Muscle of leg (tissue), 11 donors: ENCODE results near the gene SIGLEC1. TPM values are rescaled to one million over a fixed set of nuclear protein-coding genes. Genes with fewer than 3 reads are reported as not detected.

Source experiments
- DNase-seq: peaks from one replicate; pipeline ENCODE4 v3.0.0; 2013
- H3K27ac ChIP-seq: one replicate; pipeline ENCODE4 v1.5.1; 2013; ENCODE audit warnings: mild to moderate bottlenecking, low read length, control low read depth
- H3K27me3 ChIP-seq: one replicate; pipeline ENCODE4 v1.6.1; 2013; ENCODE audit warnings: low read length; ENCODE audit not compliant: control insufficient read depth, insufficient read depth
- H3K36me3 ChIP-seq: one replicate; pipeline ENCODE4 v1.6.1; 2013; ENCODE audit warnings: low read length; ENCODE audit not compliant: control insufficient read depth, insufficient read depth
- H3K4me1 ChIP-seq: one replicate; pipeline ENCODE4 v1.6.1; 2013; ENCODE audit warnings: low read length; ENCODE audit not compliant: control insufficient read depth, insufficient read depth
- H3K4me3 ChIP-seq: one replicate; pipeline ENCODE4 v1.5.1; 2013; ENCODE audit warnings: low read length, control low read depth
- H3K9me3 ChIP-seq: replicated peaks from 2 replicates; pipeline ENCODE4 v1.6.1; 2013; ENCODE audit warnings: low read depth, low read length; ENCODE audit not compliant: control insufficient read depth
- WGBS: methylation state at CpG from one replicate; pipeline ENCODE4 v1.1.5; 2013; ENCODE audit warnings: missing lambda C conversion rate; ENCODE audit not compliant: insufficient coverage; 5-methylcytosine and 5-hydroxymethylcytosine counted together
- polyA plus RNA-seq, 8 donors: library from polyadenylated mRNA; unstranded; fragments of 120-200 nt; gene quantifications; one replicate each; pipeline versions ENCODE4 v1.2.1 to v1.2.3, GENCODE V29; 2013; ENCODE audit warnings: inconsistent platforms in 1 of 8, low replicate concordance in 1 of 8; ENCODE audit not compliant: insufficient read length in 8 of 8, insufficient read depth in 1 of 8
- total RNA-seq: library from RNA; stranded (reverse); fragments of 120-200 nt; gene quantifications from one replicate; pipeline ENCODE4 v1.2.4, GENCODE V29; 2013

The SIGLEC1 gene
- total and polyA plus RNA-seq, 9 donors, result 2.1 to 6.2 (median 3.7) TPM

DNA sequence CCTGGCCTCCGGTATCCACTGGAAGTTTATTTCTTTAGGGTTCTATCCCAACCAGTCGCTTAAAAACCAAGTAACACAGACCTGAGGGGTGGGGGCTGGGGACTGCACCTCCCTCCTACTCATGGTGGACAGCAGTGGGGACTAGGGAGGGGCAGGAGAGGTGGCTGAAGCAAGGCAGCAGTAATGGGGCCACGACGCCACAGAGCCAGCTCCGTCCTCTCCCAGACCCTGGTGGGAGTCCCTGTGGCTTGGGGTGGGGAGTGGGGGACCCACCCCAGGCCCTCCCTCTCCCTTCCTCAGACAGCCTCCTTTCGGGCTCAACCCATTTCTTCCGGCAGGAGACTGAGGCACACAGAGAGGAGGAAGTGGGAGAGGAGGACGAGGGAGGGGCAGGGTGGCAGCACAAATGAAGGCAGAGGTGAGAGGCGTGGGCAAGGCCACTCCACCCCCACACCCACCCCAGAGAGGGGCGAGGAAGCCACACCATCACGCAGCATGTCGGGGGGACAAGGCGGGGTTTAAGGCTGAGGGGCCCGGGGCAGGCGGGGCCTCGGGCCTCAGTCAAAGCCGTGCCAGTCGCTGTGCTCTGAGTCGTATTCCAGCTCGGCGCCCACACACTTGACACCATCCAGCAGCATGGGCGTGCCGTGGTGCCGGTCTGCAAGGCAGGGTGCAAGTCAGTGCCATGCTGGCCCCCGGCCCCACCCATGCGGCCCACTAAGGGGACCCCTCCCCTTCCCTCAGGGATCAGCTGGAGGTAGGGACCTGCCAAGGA, 41.3 kb upstream of the SIGLEC1 start:
- 76% methylated on average over 13 of the region's 26 CpGs for WGBS
- Histone ChIP-seq H3K36me3 (peaks cover 49% of the 10 kb centered on the region), H3K4me1 (peaks cover 3% of the 10 kb centered on the region), H3K27ac (no peak overlapping the region), H3K4me3 (no peak overlapping the region), H3K9me3 (no peaks in the 10 kb centered on the region), H3K27me3 (peaks cover 9% of the 10 kb centered on the region)
- peak; percentile 36 for DNase-seq

GRCh38 chr20:3753098-3753497, 40.7 kb upstream of the SIGLEC1 start:
- 33% methylated on average over 2 of the region's 4 CpGs for WGBS
- Histone ChIP-seq H3K9me3 (no peaks in the 10 kb centered on the region), H3K27ac (no peak overlapping the region), H3K4me3 (no peak overlapping the region), H3K36me3 (peaks cover 51% of the 10 kb centered on the region), H3K4me1 (peaks cover 3% of the 10 kb centered on the region), H3K27me3 (peaks cover 9% of the 10 kb centered on the region)
- peak; percentile 85 for DNase-seq

- DNase-seq, result no peak
- Histone ChIP-seq H3K9me3 (no peaks in the 10 kb centered on the region), H3K27me3 (peaks cover 9% of the 10 kb centered on the region), H3K4me3 (no peak overlapping the region), H3K36me3 (peaks cover 55% of the 10 kb centered on the region), H3K4me1 (peaks cover 3% of the 10 kb centered on the region), H3K27ac (no peak overlapping the region)
- WGBS, result 60% methylated on average over 13 of the region's 13 CpGs
These were observed 40.0 kb upstream of the SIGLEC1 start for GRCh38 chr20:3752386-3752759.

DNA sequence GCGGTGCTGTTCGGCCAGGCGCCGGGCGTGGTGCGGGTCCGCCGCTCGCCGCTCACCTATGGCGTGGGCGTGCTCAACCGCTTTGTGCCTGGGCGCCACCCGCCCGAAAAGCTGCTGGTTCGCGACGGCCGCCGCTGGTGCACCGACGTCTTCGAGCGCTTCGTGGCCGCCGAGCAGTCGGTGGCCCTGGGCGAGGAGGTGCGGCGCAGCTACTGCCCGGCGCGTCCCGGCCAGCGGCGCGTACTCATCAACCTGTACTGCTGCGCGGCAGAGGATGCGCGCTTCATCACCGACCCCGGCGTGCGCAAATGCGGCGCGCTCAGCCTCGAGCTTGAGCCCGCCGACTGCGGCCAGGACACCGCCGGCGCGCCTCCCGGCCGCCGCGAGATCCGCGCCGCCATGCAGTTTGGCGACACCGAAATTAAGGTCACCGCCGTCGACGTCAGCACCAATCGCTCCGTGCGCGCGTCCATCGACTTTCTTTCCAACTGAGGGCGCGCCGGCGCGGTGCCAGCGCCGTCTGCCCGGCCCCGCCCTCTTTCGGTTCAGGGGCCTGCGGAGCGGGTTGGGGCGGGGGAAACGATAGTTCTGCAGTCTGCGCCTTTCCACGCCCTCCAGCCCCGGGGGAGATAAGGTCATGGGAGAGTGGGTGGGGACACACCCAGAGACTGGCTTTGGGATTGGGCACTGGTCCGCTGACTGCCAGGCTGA, 39.4 kb upstream of the SIGLEC1 start:
- H3K36me3 ChIP-seq, result peaks cover 59% of the 10 kb centered on the region
- peaks cover 3% of the 10 kb centered on the region for H3K4me1 ChIP-seq
- no peaks in the 10 kb centered on the region for H3K9me3 ChIP-seq
- H3K27me3 ChIP-seq, result peaks cover 9% of the 10 kb centered on the region
- 46% methylated on average over 95 of the region's 95 CpGs for WGBS
- H3K27ac ChIP-seq, result no peak overlapping the region
- H3K4me3 ChIP-seq, result no peak overlapping the region
- DNase-seq, result peak; percentile 55

DNA sequence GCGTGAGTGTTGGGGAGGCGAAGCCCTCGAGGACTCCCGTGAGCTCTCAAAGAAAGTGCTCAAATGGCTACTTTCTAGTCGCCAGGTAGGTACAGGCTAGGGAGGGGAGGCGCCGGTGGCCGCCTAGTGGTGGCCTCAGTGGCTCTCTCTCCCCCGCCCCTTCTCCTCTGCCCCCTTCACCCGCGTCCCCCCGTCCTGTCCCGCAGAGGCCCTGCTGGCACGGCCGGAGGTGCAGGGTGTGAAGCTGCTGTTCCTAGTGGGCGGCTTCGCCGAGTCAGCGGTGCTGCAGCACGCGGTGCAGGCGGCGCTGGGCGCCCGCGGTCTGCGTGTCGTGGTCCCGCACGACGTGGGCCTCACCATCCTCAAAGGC, 38.9 kb upstream of the SIGLEC1 start:
- Histone ChIP-seq H3K27ac (no peak overlapping the region), H3K36me3 (peaks cover 61% of the 10 kb centered on the region), H3K27me3 (peaks cover 9% of the 10 kb centered on the region), H3K4me3 (no peak overlapping the region), H3K9me3 (no peaks in the 10 kb centered on the region), H3K4me1 (peaks cover 3% of the 10 kb centered on the region)
- WGBS, result 74% methylated on average over 29 of the region's 31 CpGs
- no peak for DNase-seq

- Histone ChIP-seq H3K27me3 (peaks cover 11% of the 10 kb centered on the region), H3K27ac (no peak overlapping the region), H3K9me3 (no peaks in the 10 kb centered on the region), H3K4me1 (peaks cover 3% of the 10 kb centered on the region), H3K36me3 (peaks cover 59% of the 10 kb centered on the region), H3K4me3 (no peak overlapping the region)
- WGBS, result 50% methylated on average over 67 of the region's 72 CpGs
- no peak for DNase-seq
These were observed 37.5 kb upstream of the SIGLEC1 start for GRCh38 chr20:3749689-3750531.

DNA sequence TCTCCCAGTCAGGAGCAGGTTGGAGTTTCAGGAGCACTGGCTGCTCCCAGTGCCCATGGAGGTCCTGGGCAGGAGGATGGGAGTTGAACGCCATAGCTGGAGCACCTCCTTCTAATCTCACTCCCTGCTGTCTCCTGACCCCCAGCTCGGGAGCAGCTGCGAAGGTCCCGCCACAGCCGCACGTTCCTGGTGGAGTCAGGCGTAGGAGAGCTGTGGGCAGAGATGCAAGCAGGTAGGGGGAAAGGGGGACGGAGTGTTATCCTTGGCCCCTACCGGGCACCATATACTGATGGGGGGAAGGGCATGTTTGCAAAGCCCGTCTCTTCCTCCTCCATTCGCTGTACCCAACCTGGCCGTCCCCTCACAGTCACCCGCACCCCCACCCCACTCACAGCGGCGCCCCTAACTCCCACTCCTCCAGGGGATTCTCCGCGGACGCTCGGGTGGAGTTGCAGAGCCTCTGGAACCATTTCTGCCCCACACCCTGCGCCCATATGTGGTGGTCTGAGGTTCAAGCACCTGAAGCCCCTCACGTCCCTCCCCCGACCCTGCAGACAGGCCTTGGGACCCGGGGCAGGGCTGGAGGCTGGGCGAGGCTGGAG, 36.8 kb upstream of the SIGLEC1 start:
- H3K27ac ChIP-seq, result no peak overlapping the region
- H3K27me3 ChIP-seq, result peaks cover 11% of the 10 kb centered on the region
- peaks cover 3% of the 10 kb centered on the region for H3K4me1 ChIP-seq
- H3K9me3 ChIP-seq, result no peaks in the 10 kb centered on the region
- DNase-seq, result no peak
- H3K36me3 ChIP-seq, result peaks cover 64% of the 10 kb centered on the region
- 77% methylated on average over 7 of the region's 24 CpGs for WGBS
- H3K4me3 ChIP-seq, result no peak overlapping the region

GRCh38 chr20:3748073-3748472, 35.7 kb upstream of the SIGLEC1 start:
- WGBS, result 89% methylated on average over 13 of the region's 16 CpGs
- Histone ChIP-seq H3K4me3 (no peak overlapping the region), H3K27ac (no peak overlapping the region), H3K9me3 (no peaks in the 10 kb centered on the region), H3K4me1 (peaks cover 3% of the 10 kb centered on the region), H3K27me3 (peaks cover 11% of the 10 kb centered on the region), H3K36me3 (peaks cover 67% of the 10 kb centered on the region)
- no peak for DNase-seq

DNA sequence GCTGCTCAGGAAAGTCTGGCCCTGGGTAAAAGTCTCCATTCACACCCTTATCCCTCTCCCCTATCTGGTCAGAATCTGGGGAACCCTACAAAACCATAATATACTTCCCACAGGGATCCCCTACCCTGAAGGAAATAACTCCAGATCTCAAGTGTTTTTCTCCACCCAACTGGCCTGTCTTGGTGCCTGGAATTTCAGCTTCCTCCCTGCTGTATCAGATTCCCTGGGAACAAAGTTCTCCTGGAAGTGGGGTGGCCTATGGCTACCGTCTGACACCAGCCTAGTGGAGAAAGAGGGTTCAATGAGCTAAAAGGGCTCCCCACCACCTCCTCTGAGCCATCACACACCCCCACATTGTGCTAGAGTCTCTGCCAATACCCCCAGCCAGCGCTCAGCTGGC, 35.1 kb upstream of the SIGLEC1 start:
- 100% methylated on average over 1 of the region's 2 CpGs for WGBS
- Histone ChIP-seq H3K27me3 (peaks cover 11% of the 10 kb centered on the region), H3K4me1 (peaks cover 3% of the 10 kb centered on the region)

More for the DNA sequence above, 35.1 kb upstream of the SIGLEC1 start:
- Histone ChIP-seq H3K36me3 (peaks cover 64% of the 10 kb centered on the region), H3K9me3 (no peaks in the 10 kb centered on the region), H3K27ac (no peak overlapping the region), H3K4me3 (no peak overlapping the region)
- DNase-seq, result no peak
